ENCODE results near the gene LHX3.

The LHX3 gene

GRCh38 chr9:136173648-136174290 is 31.2 kb downstream of the LHX3 start:
- DNase-seq = no peak

- DNase-seq = no peak
Observed at GRCh38 chr9:136172412-136173079, 32.4 kb downstream of the LHX3 start.

GRCh38 chr9:136171801-136172411 is 33.0 kb downstream of the LHX3 start:
- DNase-seq = no peak

- DNase-seq = peak; percentile 84
Observed at GRCh38 chr9:136171009-136171800, 33.7 kb downstream of the LHX3 start.

- DNase-seq = no peak
Observed at GRCh38 chr9:136170006-136170901, 34.7 kb downstream of the LHX3 start.

- DNase-seq = no peak
Observed at GRCh38 chr9:136169495-136169894, 35.4 kb downstream of the LHX3 start.

GRCh38 chr9:136163248-136163850 is 41.6 kb downstream of the LHX3 start:
- no peak for DNase-seq

- no peak for DNase-seq
Observed at GRCh38 chr9:136160995-136161610, 43.8 kb downstream of the LHX3 start.

- peak; percentile 22 for DNase-seq
Observed at GRCh38 chr9:136160381-136160841, 44.5 kb downstream of the LHX3 start.

GRCh38 chr9:136159851-136160250 is 45.1 kb downstream of the LHX3 start:
- no peak for DNase-seq

GRCh38 chr9:136157477-136158265 is 47.3 kb downstream of the LHX3 start:
- no peak for DNase-seq

- no peak for DNase-seq
Observed at GRCh38 chr9:136156209-136157120, 48.5 kb downstream of the LHX3 start.

- no peak for DNase-seq
Observed at GRCh38 chr9:136155576-136155975, 49.4 kb downstream of the LHX3 start.

- no peak for DNase-seq
Observed at GRCh38 chr9:136154943-136155342, 50.0 kb downstream of the LHX3 start.

- no peak for DNase-seq
Observed at GRCh38 chr9:136153381-136154065, 51.4 kb downstream of the LHX3 start.

- no peak for DNase-seq
Observed at GRCh38 chr9:136152931-136153330, 52.0 kb downstream of the LHX3 start.

GRCh38 chr9:136152543-136152866 is 52.4 kb downstream of the LHX3 start:
- no peak for DNase-seq

- no peak for DNase-seq
Observed at GRCh38 chr9:136151848-136152542, 52.9 kb downstream of the LHX3 start.

All from NCI-H2171 (cell line).